HG03575 (cell line): ENCODE measurements around the gene PXDN.
"Not testable (repeated sequence)": the region's sequence is repeated elsewhere in the genome, so short reads cannot be mapped to it uniquely, and the experiment has no call there.

Experiments used
- ATAC-seq: cut with Tn5 transposase; IDR thresholded peaks from one replicate; pipeline ENCODE4 v1.9.1; 2021; ENCODE audit not compliant: unreplicated experiment, insufficient number of reproducible peaks, low FRiP score; ENCODE audit errors: extremely low read depth

PXDN gene, protein sequence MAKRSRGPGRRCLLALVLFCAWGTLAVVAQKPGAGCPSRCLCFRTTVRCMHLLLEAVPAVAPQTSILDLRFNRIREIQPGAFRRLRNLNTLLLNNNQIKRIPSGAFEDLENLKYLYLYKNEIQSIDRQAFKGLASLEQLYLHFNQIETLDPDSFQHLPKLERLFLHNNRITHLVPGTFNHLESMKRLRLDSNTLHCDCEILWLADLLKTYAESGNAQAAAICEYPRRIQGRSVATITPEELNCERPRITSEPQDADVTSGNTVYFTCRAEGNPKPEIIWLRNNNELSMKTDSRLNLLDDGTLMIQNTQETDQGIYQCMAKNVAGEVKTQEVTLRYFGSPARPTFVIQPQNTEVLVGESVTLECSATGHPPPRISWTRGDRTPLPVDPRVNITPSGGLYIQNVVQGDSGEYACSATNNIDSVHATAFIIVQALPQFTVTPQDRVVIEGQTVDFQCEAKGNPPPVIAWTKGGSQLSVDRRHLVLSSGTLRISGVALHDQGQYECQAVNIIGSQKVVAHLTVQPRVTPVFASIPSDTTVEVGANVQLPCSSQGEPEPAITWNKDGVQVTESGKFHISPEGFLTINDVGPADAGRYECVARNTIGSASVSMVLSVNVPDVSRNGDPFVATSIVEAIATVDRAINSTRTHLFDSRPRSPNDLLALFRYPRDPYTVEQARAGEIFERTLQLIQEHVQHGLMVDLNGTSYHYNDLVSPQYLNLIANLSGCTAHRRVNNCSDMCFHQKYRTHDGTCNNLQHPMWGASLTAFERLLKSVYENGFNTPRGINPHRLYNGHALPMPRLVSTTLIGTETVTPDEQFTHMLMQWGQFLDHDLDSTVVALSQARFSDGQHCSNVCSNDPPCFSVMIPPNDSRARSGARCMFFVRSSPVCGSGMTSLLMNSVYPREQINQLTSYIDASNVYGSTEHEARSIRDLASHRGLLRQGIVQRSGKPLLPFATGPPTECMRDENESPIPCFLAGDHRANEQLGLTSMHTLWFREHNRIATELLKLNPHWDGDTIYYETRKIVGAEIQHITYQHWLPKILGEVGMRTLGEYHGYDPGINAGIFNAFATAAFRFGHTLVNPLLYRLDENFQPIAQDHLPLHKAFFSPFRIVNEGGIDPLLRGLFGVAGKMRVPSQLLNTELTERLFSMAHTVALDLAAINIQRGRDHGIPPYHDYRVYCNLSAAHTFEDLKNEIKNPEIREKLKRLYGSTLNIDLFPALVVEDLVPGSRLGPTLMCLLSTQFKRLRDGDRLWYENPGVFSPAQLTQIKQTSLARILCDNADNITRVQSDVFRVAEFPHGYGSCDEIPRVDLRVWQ (N-terminal part only)

GRCh38 chr2:1744446-1745170 lies at the start of gene PXDN:
PXDN (minus strand) TSS chr2:1744515; CDS start chr2:1744455, 60 bp downstream.
- ATAC-seq = no peak

- ATAC-seq = no peak
These were observed 49.6 kb upstream of the PXDN start for GRCh38 chr2:1793868-1794445.

DNA sequence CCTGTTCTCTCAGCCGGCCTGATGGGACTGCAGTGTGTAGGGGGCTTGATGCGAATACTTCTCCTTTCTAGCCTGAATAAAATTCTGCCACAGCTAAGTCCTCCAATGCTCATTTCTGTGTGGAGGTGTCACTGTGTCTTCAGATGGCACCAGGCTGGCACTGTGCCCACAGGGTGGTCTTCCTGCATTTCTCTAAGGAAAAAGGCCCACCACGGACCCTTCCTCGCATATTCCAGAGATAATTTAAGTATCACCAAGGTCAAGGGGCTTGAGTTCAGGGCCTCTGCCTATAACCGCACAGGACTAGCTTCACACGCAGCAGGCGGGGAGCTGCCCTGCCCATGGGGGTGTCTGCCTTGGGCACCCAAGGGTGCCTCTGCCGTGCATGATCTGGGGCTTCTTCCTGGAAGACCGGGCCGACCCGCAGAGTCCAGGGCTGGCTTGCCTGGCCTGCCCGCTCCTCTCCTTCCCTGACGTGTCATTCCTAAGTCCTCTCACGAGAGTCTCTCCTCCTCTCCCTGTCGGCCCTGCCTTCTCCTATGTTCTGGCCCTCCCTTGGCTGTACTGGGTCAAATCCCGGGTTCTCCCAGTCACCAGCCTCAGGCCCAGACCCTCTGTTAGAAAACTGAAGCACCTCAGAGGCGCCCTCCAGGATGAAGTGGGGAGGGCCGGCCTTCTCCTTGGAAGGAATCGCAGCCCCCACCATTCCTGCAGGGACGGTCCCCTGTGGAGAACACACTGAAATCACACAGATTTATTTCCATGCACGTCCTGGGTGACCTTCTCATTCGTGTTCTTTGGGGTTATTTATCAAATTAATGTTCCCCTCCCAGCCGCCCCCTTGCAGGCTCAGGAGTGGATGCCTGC lies 48.9 kb upstream of the PXDN start:
- ATAC-seq = no peak

- ATAC-seq = no peak
These were observed 47.5 kb upstream of the PXDN start for GRCh38 chr2:1791685-1792435.

GRCh38 chr2:1791006-1791605 lies 46.8 kb upstream of the PXDN start:
- ATAC-seq = no peak

DNA sequence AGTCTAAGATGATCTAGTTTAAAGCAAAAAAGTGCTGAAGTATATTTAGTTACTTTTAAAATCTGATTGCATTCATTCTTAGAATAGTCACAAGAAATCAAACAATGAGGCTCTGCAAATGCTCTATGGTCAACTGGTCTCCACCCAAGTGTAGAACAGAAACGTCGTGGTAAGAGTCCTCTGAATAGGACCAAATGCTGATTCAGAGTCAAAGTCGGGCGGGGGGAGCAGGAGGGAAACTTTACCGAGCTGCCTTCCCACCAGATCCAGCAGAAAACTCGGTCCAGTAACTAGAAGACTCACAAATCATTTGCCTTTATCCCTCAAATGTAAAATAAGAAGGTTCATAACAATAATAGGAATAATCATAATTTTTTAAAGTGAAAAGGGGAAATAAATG lies 46.2 kb upstream of the PXDN start:
- ATAC-seq = no peak

GRCh38 chr2:1789610-1790009 lies 45.3 kb upstream of the PXDN start:
- ATAC-seq = no peak

DNA sequence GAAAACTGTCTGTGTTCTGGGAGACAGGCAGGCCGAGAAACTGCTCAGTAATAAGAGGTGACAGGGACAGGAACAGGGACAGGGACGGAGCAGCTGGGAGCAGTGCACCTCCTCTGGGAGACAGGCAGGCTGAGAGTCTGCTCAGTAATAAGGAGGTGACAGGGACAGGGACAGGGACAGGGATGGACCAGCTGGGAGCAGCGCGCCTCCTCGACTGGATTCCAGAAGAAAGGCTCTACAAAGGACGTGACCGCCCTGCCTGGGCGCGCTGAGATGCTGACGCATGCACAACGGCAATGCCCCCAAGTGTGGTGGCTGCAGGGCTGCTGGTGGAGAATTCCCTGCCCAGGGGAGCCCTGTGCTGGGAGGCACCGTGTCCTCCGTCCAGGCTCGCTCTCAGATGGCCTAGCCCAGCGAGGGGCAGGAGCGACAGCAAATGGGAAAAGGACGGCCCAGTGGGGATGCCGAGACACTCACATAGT lies 44.2 kb upstream of the PXDN start:
- no peak for ATAC-seq

- ATAC-seq = no peak
These were observed 43.6 kb upstream of the PXDN start for GRCh38 chr2:1787755-1788477.

GRCh38 chr2:1784986-1785617 lies 40.8 kb upstream of the PXDN start:
- no peak for ATAC-seq

DNA sequence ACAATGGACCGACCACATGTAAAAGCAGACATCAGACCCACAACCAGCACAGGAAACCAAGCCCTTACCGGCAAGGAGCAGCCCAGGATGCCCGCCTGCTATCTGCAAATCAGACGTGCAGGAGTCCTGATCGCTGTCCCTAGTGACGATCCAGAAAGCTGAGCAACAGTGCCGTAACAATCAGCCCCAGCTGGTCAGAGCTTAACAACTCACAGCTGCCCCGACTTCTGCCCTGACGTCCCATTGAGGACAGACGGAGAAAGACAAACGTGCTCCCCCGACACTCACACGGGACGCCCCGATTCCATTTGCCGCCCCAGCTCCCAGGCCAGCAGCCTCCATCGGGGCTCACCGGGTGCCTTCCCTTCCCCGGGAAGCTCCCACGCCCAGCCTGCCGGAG lies 39.8 kb upstream of the PXDN start:
- ATAC-seq = no peak

GRCh38 chr2:1782514-1782913 lies 38.2 kb upstream of the PXDN start:
- no peak for ATAC-seq

DNA sequence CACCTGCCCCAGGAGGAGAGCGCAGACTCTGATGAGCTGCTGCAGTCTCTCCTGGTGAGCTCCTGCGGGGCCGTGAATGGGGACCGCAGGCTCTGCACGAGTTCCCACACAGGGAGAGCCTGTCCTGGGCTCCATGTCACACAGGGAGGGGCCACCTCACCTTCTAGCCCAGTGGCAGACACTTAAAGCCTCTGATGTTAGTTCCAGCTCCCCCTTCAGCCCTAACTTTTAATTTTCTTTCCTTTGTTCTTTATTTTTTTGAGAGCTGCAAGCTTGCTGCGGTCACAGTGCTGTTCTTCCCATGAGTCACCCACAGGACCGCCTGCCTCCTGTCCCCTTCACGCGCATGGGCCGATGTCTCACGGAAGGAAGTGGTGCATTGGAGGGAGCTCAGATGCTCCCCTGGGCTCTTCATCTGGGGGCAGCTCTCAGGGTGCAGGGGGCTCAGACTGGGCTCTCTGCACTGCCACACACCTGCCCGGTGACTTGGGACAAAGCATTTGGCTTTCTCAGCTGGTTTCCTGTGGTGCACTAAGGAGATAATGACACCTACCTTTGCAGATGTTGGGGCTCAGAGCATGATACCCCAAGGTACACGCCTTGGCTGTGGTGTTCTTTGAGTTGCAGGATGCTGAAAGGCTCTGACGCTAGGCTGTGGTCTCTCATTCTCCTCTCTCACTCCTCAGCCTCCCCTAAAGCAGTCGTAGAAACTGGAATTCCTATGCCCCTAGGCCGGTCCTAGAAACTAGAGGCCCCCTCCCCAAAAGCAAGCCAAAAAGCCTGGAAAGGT lies 37.2 kb upstream of the PXDN start:
- no peak for ATAC-seq

- no peak for ATAC-seq
These were observed 36.4 kb upstream of the PXDN start for GRCh38 chr2:1780693-1781092.

- not testable (repeated sequence) for ATAC-seq
These were observed 35.7 kb upstream of the PXDN start for GRCh38 chr2:1780054-1780453.
